Measurements from ENCODE around the gene ARHGAP28. TPM values are rescaled to one million over a fixed set of nuclear protein-coding genes. Genes with fewer than 3 reads are reported as not detected.

ARHGAP28 gene
- total RNA-seq, 3 donors from 2014 or later (not counting 1 experiment from before 2014, with no cell fraction given) = not detected

GRCh38 chr18:6743999-6744398, 14.5 kb downstream of the ARHGAP28 start:
- H3K36me3 ChIP-seq (ENCODE audit: control insufficient read depth, insufficient read depth, low read length) = no peaks in the 10 kb centered on the region
- Mint-ChIP-seq H3K27me3 (ENCODE audit: low read depth in 2 of 2) (no peaks in the 10 kb centered on the region), H3K36me3 (no peaks in the 10 kb centered on the region), H3K4me3 (no peak overlapping the region), H3K4me1 (no peaks in the 10 kb centered on the region), H3K27ac (no peak overlapping the region), H3K9me3 (peaks cover 7 to 10% of the 10 kb centered on the region in 2 donors)
- DNase-seq (no peak), ATAC-seq (no peak)
- intact Hi-C loops (cut with micrococcal nuclease) = no loop called here
- TF ChIP-seq CTCF (IDR thresholded peaks at IDR 0.05) = no peak
- no peaks in the 10 kb centered on the region for H3K4me1 ChIP-seq (ENCODE audit: control insufficient read depth, insufficient read depth, low read length)
- H3K9me3 ChIP-seq (ENCODE audit: control insufficient read depth, insufficient read depth, low read length) = no peaks in the 10 kb centered on the region
- no peak overlapping the region for H3K27ac ChIP-seq (ENCODE audit: low read length)
- no peak overlapping the region for H3K4me3 ChIP-seq (ENCODE audit: low read length)
- WGBS (ENCODE audit: insufficient coverage) = 84% methylated on average over 5 of the region's 5 CpGs
- H3K27me3 ChIP-seq (ENCODE audit: control insufficient read depth, insufficient read depth, low read length) = no peaks in the 10 kb centered on the region

- WGBS (ENCODE audit: insufficient coverage) = no CpG with 5 or more reads among the region's 1 CpG
- no peaks in the 10 kb centered on the region for H3K9me3 ChIP-seq (ENCODE audit: control insufficient read depth, insufficient read depth, low read length)
- Mint-ChIP-seq H3K27me3 (ENCODE audit: low read depth in 2 of 2) (no peaks in the 10 kb centered on the region), H3K9me3 (peaks cover 7 to 10% of the 10 kb centered on the region in 2 donors), H3K4me1 (no peaks in the 10 kb centered on the region), H3K36me3 (no peaks in the 10 kb centered on the region), H3K4me3 (no peak overlapping the region), H3K27ac (no peak overlapping the region)
- DNase-seq (no peak), ATAC-seq (no peak)
- no peaks in the 10 kb centered on the region for H3K4me1 ChIP-seq (ENCODE audit: control insufficient read depth, insufficient read depth, low read length)
- TF ChIP-seq CTCF (IDR thresholded peaks at IDR 0.05) = no peak
- intact Hi-C loops (cut with micrococcal nuclease) = no loop called here
- no peak overlapping the region for H3K27ac ChIP-seq (ENCODE audit: low read length)
- no peaks in the 10 kb centered on the region for H3K36me3 ChIP-seq (ENCODE audit: control insufficient read depth, insufficient read depth, low read length)
- H3K27me3 ChIP-seq (ENCODE audit: control insufficient read depth, insufficient read depth, low read length) = no peaks in the 10 kb centered on the region
- H3K4me3 ChIP-seq (ENCODE audit: low read length) = no peak overlapping the region
These were observed 15.4 kb downstream of the ARHGAP28 start for GRCh38 chr18:6744816-6745455.

GRCh38 chr18:6745504-6746031, 16.1 kb downstream of the ARHGAP28 start:
- no peak overlapping the region for H3K27ac ChIP-seq (ENCODE audit: low read length)
- Mint-ChIP-seq H3K4me3 (no peak overlapping the region), H3K4me1 (no peaks in the 10 kb centered on the region), H3K36me3 (no peaks in the 10 kb centered on the region), H3K27ac (no peak overlapping the region), H3K9me3 (peaks cover 7 to 10% of the 10 kb centered on the region in 2 donors), H3K27me3 (ENCODE audit: low read depth in 2 of 2) (no peaks in the 10 kb centered on the region)
- no peaks in the 10 kb centered on the region for H3K36me3 ChIP-seq (ENCODE audit: control insufficient read depth, insufficient read depth, low read length)
- H3K4me3 ChIP-seq (ENCODE audit: low read length) = no peak overlapping the region
- no peak for ATAC-seq
- no peaks in the 10 kb centered on the region for H3K27me3 ChIP-seq (ENCODE audit: control insufficient read depth, insufficient read depth, low read length)
- intact Hi-C loops (cut with micrococcal nuclease) = no loop called here
- 83% methylated on average over 5 of the region's 5 CpGs for WGBS (ENCODE audit: insufficient coverage)
- DNase-seq = no peak
- no peaks in the 10 kb centered on the region for H3K9me3 ChIP-seq (ENCODE audit: control insufficient read depth, insufficient read depth, low read length)
- TF ChIP-seq CTCF (IDR thresholded peaks at IDR 0.05) = no peak
- no peaks in the 10 kb centered on the region for H3K4me1 ChIP-seq (ENCODE audit: control insufficient read depth, insufficient read depth, low read length)

Measured in natural killer cell (primary cell).